HL-60 (cell line): ENCODE measurements around the gene PARN.

ENCODE experiments used
- DNase-seq, 2 experiments: peaks; one replicate each; pipeline ENCODE4 v3.0.0-alpha.2; 2010 to 2020; ENCODE audit warnings: low read depth in 1 of 2, low spot score in 1 of 2
- H3K27ac ChIP-seq: fragments of 250-450 bp; sonication (Bioruptor Pico); replicated peaks from 2 replicates; pipeline ENCODE4 v1.5.1; 2020; ENCODE audit warnings: mild to moderate bottlenecking, moderate library complexity
- H3K27me3 ChIP-seq: fragments of 250-450 bp; sonication (Bioruptor Pico); 2 replicates; pipeline ENCODE4 v1.5.1; 2021; ENCODE audit warnings: mild to moderate bottlenecking, moderate library complexity; ENCODE audit not compliant: insufficient read depth, poor library complexity, severe bottlenecking
- H3K4me3 ChIP-seq: replicated peaks from 2 replicates; pipeline ENCODE4 v1.5.1; 2011; ENCODE audit warnings: mild to moderate bottlenecking, control low read depth, low read length; ENCODE audit not compliant: insufficient read depth
- GABPA ChIP-seq: IDR thresholded peaks from 2 replicates; pipeline ENCODE4 v1.6.1; 2012; ENCODE audit warnings: low read depth
- POLR2AphosphoS5 ChIP-seq: IDR thresholded peaks from 2 replicates; pipeline ENCODE4 v1.6.1; 2012; ENCODE audit warnings: low read depth
- SPI1 ChIP-seq: IDR thresholded peaks from 2 replicates; pipeline ENCODE4 v1.6.1; 2012; ENCODE audit warnings: low read depth, mild to moderate bottlenecking, borderline replicate concordance
- TF ChIP-seq, protein P1 (sequence below): IDR thresholded peaks from 2 replicates; pipeline ENCODE4 v1.6.1; 2012; ENCODE audit warnings: low read depth; ENCODE audit not compliant: insufficient replicate concordance
- TF ChIP-seq, protein P2 (sequence below): IDR thresholded peaks from one replicate; pipeline ENCODE4 v1.5.1; 2011; ENCODE audit warnings: low read length, control low read depth, inconsistent platforms; ENCODE audit not compliant: insufficient read depth

The PARN gene

DNA sequence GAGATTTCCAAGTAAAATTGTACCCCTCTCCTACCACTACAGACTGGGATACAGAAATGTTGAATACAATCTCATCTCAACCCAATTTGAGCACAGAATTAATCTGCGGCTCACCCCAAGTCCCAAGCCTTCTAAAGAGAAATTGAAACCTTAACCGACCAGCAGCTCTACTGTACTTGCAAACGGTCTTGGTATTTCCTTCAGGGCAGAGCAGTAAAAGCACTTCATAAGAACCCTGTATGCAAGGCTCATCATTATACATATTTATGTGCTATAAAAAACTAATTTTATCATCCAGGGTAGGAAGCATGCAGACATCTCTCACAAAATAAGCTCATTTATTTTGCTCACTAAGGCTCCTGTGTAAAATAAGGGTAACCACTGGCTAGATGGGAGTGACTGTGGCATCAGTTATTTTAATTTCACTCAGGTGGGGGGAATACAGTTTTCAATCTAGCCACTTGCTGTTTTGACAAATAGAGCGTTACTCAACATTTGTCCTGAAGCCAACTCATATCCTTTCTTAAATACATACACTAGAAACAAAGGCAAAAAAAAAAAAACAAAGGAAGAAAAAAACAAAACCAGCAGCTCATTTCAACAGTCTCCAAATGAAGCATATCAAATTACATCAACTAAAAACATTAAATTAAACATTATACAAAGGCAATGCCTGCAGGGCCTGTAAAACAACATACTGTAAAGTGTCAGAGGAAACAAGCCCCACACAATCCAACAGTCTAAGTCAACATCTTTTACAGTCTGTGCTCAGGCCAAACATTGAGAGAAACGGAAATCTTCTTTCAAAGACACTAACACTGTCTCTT, 65.0 kb downstream of the PARN start:
- Histone ChIP-seq H3K27ac (no peak overlapping the region), H3K4me3 (no peak overlapping the region), H3K27me3 (no peaks in the 10 kb centered on the region)
- no peak for TF ChIP-seq SPI1
- TF ChIP-seq, protein P1, sequence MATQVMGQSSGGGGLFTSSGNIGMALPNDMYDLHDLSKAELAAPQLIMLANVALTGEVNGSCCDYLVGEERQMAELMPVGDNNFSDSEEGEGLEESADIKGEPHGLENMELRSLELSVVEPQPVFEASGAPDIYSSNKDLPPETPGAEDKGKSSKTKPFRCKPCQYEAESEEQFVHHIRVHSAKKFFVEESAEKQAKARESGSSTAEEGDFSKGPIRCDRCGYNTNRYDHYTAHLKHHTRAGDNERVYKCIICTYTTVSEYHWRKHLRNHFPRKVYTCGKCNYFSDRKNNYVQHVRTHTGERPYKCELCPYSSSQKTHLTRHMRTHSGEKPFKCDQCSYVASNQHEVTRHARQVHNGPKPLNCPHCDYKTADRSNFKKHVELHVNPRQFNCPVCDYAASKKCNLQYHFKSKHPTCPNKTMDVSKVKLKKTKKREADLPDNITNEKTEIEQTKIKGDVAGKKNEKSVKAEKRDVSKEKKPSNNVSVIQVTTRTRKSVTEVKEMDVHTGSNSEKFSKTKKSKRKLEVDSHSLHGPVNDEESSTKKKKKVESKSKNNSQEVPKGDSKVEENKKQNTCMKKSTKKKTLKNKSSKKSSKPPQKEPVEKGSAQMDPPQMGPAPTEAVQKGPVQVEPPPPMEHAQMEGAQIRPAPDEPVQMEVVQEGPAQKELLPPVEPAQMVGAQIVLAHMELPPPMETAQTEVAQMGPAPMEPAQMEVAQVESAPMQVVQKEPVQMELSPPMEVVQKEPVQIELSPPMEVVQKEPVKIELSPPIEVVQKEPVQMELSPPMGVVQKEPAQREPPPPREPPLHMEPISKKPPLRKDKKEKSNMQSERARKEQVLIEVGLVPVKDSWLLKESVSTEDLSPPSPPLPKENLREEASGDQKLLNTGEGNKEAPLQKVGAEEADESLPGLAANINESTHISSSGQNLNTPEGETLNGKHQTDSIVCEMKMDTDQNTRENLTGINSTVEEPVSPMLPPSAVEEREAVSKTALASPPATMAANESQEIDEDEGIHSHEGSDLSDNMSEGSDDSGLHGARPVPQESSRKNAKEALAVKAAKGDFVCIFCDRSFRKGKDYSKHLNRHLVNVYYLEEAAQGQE = no peak
- TF ChIP-seq, protein P2, sequence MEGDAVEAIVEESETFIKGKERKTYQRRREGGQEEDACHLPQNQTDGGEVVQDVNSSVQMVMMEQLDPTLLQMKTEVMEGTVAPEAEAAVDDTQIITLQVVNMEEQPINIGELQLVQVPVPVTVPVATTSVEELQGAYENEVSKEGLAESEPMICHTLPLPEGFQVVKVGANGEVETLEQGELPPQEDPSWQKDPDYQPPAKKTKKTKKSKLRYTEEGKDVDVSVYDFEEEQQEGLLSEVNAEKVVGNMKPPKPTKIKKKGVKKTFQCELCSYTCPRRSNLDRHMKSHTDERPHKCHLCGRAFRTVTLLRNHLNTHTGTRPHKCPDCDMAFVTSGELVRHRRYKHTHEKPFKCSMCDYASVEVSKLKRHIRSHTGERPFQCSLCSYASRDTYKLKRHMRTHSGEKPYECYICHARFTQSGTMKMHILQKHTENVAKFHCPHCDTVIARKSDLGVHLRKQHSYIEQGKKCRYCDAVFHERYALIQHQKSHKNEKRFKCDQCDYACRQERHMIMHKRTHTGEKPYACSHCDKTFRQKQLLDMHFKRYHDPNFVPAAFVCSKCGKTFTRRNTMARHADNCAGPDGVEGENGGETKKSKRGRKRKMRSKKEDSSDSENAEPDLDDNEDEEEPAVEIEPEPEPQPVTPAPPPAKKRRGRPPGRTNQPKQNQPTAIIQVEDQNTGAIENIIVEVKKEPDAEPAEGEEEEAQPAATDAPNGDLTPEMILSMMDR = no peak
- no peak for TF ChIP-seq POLR2AphosphoS5
- no peak for TF ChIP-seq GABPA
- no peak for DNase-seq

DNA sequence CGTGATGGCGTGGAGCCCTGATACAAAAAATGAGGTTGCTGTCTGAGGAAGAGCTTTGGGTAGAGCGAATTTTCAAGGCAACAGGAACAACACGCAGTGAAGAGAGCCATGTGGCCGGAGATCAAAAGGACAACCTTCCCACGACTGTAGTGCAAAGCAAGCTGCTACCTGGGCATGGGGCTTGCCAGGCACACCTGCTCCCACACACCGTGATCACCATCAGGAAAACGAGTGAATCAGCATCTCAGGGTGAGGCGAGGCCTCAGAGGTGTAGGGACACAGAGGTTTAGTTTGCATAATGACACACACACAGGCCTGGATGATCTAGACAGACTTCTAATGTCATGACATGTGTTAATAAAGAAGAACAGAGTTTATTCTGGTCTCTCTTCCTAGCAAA, 65.7 kb downstream of the PARN start:
- H3K27ac ChIP-seq = no peak overlapping the region
- DNase-seq = no peak
- no peak overlapping the region for H3K4me3 ChIP-seq

DNA sequence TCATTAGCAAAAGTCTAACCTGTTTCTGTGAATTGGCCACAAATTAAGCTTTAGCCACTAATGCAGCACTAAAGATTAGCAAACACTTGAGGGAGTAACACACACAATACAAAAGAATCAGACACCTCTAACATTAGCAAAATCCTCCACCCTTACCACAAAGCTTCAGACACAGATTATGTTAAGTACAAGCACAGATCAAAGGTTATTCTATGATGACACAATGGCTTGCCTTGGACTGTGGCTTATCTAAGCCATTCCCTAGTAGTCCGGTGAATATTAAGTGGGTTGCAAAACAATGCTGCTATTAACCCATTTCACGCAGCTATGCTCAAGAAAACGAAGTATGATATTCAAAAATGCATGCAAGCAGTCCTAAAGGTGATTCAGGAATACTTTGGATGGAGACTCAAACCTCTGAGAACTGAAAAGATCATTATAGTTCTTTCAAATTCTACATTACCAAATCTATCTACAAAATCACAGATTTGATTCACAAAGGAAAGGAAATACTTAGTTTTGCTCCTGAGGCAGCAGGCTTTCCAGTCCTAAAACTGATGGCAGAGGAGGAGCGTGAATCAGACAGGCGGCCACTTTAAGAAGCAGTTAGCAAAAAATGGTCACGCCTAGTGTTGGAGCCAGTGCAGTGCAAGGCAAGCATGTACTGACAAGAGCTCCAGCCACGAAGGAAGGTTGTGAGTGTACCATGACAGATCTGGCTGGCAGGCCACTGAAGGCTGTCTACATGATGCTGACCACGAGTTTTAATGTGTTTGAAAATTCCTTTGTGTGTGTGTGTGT, 67.2 kb downstream of the PARN start:
- H3K4me3 ChIP-seq = no peak overlapping the region
- TF ChIP-seq, protein P1 = no peak
- TF ChIP-seq, protein P2 = no peak
- TF ChIP-seq POLR2AphosphoS5 = no peak
- no peak for TF ChIP-seq SPI1
- TF ChIP-seq GABPA = no peak
- H3K27me3 ChIP-seq = no peaks in the 10 kb centered on the region
- no peak overlapping the region for H3K27ac ChIP-seq
- no peak for DNase-seq

More for the DNA sequence above, 65.7 kb downstream of the PARN start:
- no peaks in the 10 kb centered on the region for H3K27me3 ChIP-seq
- TF ChIP-seq POLR2AphosphoS5 (no peak), SPI1 (no peak), GABPA (no peak)
- TF ChIP-seq, protein P1 = no peak
- TF ChIP-seq, protein P2 = no peak
